BE2C (cell line): ENCODE data around the gene SLC4A7.
A peak's percentile ranks its signal among the peaks of the same experiment; 100 is the strongest.

Experiments used
- DNase-seq: peaks from one replicate; pipeline ENCODE4 v3.0.0-alpha.2; 2020
- H3K27me3 ChIP-seq: fragments of 250-450 bp; sonication (Bioruptor Pico); 2 replicates; pipeline ENCODE4 v1.5.1; 2020; ENCODE audit warnings: mild to moderate bottlenecking
- H3K36me3 ChIP-seq: fragments of 250-450 bp; sonication (Bioruptor Pico); 2 replicates; pipeline ENCODE4 v1.5.1; 2020; ENCODE audit warnings: mild to moderate bottlenecking
- H3K4me1 ChIP-seq: fragments of 250-450 bp; sonication (Bioruptor Pico); 2 replicates; pipeline ENCODE4 v1.5.1; 2020
- H3K4me3 ChIP-seq: 2 replicates; pipeline ENCODE4 v1.5.1; 2011; ENCODE audit warnings: low read depth, low read length
- H3K9me3 ChIP-seq: fragments of 250-450 bp; sonication (Bioruptor Pico); 2 replicates; pipeline ENCODE4 v1.5.1; 2020
- CTCF ChIP-seq: IDR thresholded peaks from 2 replicates; pipeline ENCODE4 v1.5.1; 2012; ENCODE audit warnings: mild to moderate bottlenecking, low read depth, low read length

SLC4A7 gene

DNA sequence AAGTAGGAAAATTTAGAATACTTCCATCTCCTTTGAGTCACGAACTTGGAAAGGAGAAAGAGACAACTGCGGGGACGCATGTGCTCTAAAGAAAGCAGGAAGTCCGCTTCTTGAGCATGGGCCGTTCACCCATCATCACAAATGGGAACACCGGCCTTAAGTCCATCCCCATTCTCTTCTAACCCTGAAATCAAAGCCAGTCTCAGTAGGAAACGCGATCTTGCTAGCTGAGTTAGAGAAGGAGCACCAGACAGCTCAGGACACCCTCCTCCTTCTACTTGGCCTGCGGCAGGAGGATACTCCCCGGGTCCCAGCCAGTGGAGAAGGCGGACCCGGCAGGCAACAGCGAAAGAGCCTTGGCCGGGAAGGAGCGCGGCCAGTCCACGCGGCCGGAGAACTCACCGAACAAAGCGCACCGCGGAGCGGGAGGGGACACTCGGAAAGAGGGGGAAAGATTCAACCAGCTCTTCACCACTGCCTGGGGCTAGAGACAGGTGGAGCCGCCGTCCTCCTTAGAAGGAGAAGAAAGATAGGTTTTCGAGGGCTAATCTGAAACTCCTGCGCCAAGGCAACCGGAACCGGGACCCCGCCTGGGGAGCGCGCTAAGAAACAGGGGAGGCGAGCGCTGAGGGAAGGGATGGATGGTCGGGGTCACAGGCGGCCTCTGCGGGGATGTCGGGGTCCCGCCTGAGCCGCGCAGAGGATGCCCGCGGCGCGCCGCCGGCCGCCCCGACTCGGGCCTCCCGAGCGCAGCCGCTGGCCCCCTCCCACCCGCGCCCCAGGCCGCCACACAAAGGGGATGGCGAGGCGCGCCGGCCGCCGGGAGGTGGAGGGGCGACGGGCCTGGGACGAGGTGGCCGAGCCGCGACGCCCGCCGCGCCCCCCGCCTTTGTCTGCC, 818 bp downstream of the SLC4A7 start:
- Histone ChIP-seq H3K4me1 (no peaks in the 10 kb centered on the region), H3K27me3 (no peaks in the 10 kb centered on the region), H3K4me3 (peak overlapping the region; percentile 79), H3K36me3 (no peaks in the 10 kb centered on the region), H3K9me3 (no peaks in the 10 kb centered on the region)
- no peak for TF ChIP-seq CTCF
- peak; percentile 33 for DNase-seq

DNA sequence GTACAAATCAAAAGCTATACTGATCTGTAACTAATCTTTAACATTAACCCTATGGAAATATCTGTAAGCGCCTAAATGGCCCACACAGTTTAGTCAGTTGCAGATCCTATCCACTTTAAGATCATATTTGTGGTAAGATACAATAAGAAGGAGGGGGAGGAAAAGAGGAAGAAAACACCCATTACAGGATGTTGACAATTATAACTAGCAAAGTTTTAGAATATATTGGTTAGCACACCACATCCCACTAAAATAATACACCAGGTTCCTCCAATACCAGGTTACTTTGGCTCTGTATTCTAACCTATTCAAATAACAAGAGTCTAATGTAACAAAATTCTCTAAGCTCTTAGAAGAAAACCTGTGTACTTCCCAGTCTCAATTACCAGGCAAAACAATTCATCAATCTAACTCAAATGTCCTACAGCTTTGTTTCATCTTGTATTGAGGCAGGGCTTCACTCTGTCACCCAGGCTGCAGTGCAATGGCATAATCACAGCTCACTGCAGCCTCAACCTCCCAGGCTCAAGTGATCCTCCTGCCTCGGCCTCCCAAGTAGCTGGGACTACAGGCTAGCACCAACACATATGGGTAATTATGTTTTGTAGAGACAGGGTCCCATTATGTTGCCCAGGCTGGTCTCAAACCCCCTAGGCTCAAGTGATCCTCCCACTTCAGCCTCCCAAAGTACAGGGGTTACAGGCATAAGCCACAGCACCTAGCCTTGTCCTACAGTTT, 4.2 kb downstream of the SLC4A7 start:
- no peaks in the 10 kb centered on the region for H3K27me3 ChIP-seq
- no peaks in the 10 kb centered on the region for H3K9me3 ChIP-seq
- no peaks in the 10 kb centered on the region for H3K4me1 ChIP-seq
- no peak overlapping the region for H3K4me3 ChIP-seq
- no peaks in the 10 kb centered on the region for H3K36me3 ChIP-seq
- DNase-seq = no peak
- TF ChIP-seq CTCF = no peak

GRCh38 chr3:27471923-27472550, 12.1 kb downstream of the SLC4A7 start:
- TF ChIP-seq CTCF = no peak
- H3K36me3 ChIP-seq = no peaks in the 10 kb centered on the region
- DNase-seq = no peak
- H3K4me1 ChIP-seq = no peaks in the 10 kb centered on the region
- no peak overlapping the region for H3K4me3 ChIP-seq
- H3K27me3 ChIP-seq = no peaks in the 10 kb centered on the region
- H3K9me3 ChIP-seq = no peaks in the 10 kb centered on the region

DNA sequence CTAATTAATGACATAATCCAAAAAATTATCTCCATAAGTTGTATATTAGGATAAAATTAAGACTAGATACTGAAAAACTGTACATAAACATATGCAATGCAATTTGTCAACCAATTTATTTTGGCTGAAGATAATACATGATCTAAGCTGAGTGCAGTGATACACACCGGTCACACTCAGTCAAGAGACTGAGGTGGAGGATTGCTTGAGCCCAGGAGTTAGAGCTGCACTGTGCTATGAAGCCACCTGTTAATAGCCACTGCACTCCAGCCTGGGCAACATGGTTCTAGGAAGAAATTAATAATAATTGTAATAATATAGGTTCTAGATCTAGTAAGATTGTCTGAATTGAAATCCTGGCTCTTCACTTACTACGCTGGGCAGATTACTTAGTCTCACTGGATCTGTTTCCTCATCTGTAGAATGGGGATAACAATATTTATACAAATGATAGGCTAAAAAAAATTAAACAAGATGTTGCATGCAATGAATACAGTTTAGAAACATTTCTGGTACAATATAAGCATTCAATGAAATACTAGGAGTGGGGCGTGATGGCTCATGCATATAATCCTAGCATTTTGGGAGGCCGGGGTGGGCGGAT, 15.8 kb downstream of the SLC4A7 start:
- Histone ChIP-seq H3K36me3 (no peaks in the 10 kb centered on the region), H3K27me3 (no peaks in the 10 kb centered on the region), H3K4me1 (no peaks in the 10 kb centered on the region), H3K9me3 (no peaks in the 10 kb centered on the region), H3K4me3 (no peak overlapping the region)
- no peak for TF ChIP-seq CTCF
- DNase-seq = no peak

DNA sequence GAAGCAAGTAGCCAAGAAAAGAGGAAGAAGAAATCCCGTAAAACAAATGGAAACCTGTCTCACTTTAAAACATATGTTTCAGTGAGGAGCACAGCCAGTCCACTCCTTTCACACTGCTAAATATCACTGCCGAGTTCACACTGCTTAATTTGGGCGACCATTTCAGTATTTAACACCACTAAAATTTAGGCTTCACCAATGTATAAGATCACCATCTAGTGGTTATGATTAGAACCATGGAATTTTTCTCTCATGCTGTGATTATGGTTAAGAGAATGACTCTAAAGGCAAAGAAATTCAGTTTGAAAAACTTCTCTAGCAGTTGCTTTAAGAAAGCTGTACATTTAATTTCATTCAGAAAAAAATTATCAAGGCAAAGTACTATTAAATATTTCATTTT, 16.6 kb downstream of the SLC4A7 start:
- H3K4me3 ChIP-seq = no peak overlapping the region
- no peak for DNase-seq
- no peaks in the 10 kb centered on the region for H3K9me3 ChIP-seq
- H3K36me3 ChIP-seq = no peaks in the 10 kb centered on the region
- peak; percentile 35 for TF ChIP-seq CTCF
- no peaks in the 10 kb centered on the region for H3K27me3 ChIP-seq
- H3K4me1 ChIP-seq = no peaks in the 10 kb centered on the region
